ENCODE measurements around the gene LSM14B. TPM values are rescaled to one million over a fixed set of nuclear protein-coding genes. Genes with fewer than 3 reads are reported as not detected.

Gene LSM14B
- total RNA-seq, 6 experiments from 2014 or later: 40.4 to 42.7 (median 40.9) TPM

- Mint-ChIP-seq H3K4me3 (no peak overlapping the region), H3K4me1 (ENCODE audit: low read depth) (peaks cover 11% of the 10 kb centered on the region), H3K36me3 (ENCODE audit: low read depth) (peaks cover 11% of the 10 kb centered on the region), H3K27me3 (ENCODE audit: insufficient read depth) (peaks cover 20% of the 10 kb centered on the region), H3K27ac (no peak overlapping the region), H3K9me3 (peaks cover 23% of the 10 kb centered on the region)
- DNase-seq: no peak
- TF ChIP-seq CTCF (IDR thresholded peaks at IDR 0.05): no peak
Measured at GRCh38 chr20:62116558-62117361, 5.5 kb upstream of the LSM14B start.

GRCh38 chr20:62117362-62117646 lies 5.0 kb upstream of the LSM14B start:
- H3K4me1 Mint-ChIP-seq (ENCODE audit: low read depth): peaks cover 11% of the 10 kb centered on the region
- DNase-seq: no peak

GRCh38 chr20:62117658-62118057 lies 4.6 kb upstream of the LSM14B start:
- no peak for DNase-seq

More at GRCh38 chr20:62117362-62117646, 5.0 kb upstream of the LSM14B start:
- Mint-ChIP-seq H3K27me3 (ENCODE audit: insufficient read depth) (peaks cover 20% of the 10 kb centered on the region), H3K27ac (no peak overlapping the region), H3K4me3 (no peak overlapping the region), H3K9me3 (peaks cover 22% of the 10 kb centered on the region), H3K36me3 (ENCODE audit: low read depth) (peaks cover 11% of the 10 kb centered on the region)
- TF ChIP-seq CTCF (IDR thresholded peaks at IDR 0.05): no peak

GRCh38 chr20:62118113-62119043 lies 3.9 kb upstream of the LSM14B start:
- Mint-ChIP-seq H3K36me3 (ENCODE audit: low read depth) (peaks cover 5% of the 10 kb centered on the region; the same call in 1 of the 2 replicates), H3K27ac (no peak overlapping the region), H3K9me3 (peaks cover 11% of the 10 kb centered on the region; the same call in 1 of the 2 replicates), H3K4me3 (no peak overlapping the region), H3K27me3 (ENCODE audit: insufficient read depth) (peaks cover 20% of the 10 kb centered on the region), H3K4me1 (ENCODE audit: low read depth) (peaks cover 12% of the 10 kb centered on the region)
- no peak for DNase-seq
- TF ChIP-seq CTCF (IDR thresholded peaks at IDR 0.05): no peak

More at GRCh38 chr20:62117658-62118057, 4.6 kb upstream of the LSM14B start:
- peaks cover 11% of the 10 kb centered on the region for H3K4me1 Mint-ChIP-seq (ENCODE audit: low read depth)
- H3K27me3 Mint-ChIP-seq (ENCODE audit: insufficient read depth): peaks cover 20% of the 10 kb centered on the region
- H3K36me3 Mint-ChIP-seq (ENCODE audit: low read depth): peaks cover 10% of the 10 kb centered on the region
- TF ChIP-seq CTCF (IDR thresholded peaks at IDR 0.05): no peak
- H3K27ac Mint-ChIP-seq: no peak overlapping the region
- peaks cover 18% of the 10 kb centered on the region for H3K9me3 Mint-ChIP-seq
- H3K4me3 Mint-ChIP-seq: no peak overlapping the region

GRCh38 chr20:62119115-62119514 lies 3.2 kb upstream of the LSM14B start:
- Mint-ChIP-seq H3K27me3 (ENCODE audit: insufficient read depth) (peaks cover 23% of the 10 kb centered on the region), H3K27ac (no peak overlapping the region), H3K4me1 (ENCODE audit: low read depth) (peaks cover 19% of the 10 kb centered on the region), H3K4me3 (no peak overlapping the region), H3K36me3 (ENCODE audit: low read depth) (peaks cover 6% of the 10 kb centered on the region; the same call in 1 of the 2 replicates), H3K9me3 (peaks cover 9% of the 10 kb centered on the region; the same call in 1 of the 2 replicates)
- no peak for TF ChIP-seq CTCF (IDR thresholded peaks at IDR 0.05)
- DNase-seq: no peak

Measured in HFFc6 (cell line).